Measurements from ENCODE around the gene AFF1. TPM values are rescaled to one million over a fixed set of nuclear protein-coding genes. Genes with fewer than 3 reads are reported as not detected.

The AFF1 gene
- total RNA-seq, 1 experiment from 2014 or later, result 23.9 TPM

DNA sequence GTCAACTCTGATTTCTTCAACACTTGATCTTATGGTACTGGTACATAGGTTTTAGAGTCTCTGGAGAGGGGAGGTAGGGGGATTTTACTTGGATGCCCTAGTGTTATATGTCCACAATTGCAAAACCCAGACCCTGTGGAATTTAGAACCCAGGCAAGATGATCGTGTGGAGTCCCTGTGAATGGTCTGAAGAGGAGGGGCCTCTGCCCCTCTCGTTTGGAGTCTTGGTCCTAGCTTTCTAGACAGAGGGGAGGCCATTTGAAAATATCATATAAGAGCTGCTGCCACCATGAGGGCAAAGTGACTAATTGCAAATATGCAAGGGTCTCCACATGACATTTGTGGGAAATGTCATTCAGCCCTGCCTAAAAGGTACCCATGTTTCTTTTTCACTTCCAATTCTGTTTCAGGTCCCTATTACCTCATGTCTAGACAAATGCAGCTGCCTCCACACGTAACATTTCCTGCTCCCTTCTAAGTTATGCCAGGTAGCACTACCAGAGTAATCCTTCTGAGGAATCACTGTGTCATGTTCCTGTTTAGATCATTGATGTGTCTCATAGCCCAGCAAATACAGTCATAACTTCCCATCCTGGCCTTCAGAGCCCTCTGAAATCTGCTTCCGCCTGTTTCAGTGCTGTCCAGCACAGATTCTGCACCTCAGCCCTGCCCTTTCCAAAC lies 158.8 kb downstream of the AFF1 start:
- DNase-seq (ENCODE audit: low read depth, low spot score) (peak; percentile 27), ATAC-seq (peak; percentile 85)
- in situ Hi-C loops (cut with HindIII; ENCODE audit: low pct_unique_long_range_greater_than_20kb, low sequenced_read_pairs), result no loop called here
- H3K27me3 ChIP-seq (ENCODE audit: control insufficient read depth, insufficient read depth, low read length), result no peaks in the 10 kb centered on the region
- intact Hi-C loops (cut with micrococcal nuclease; ENCODE audit: unreplicated experiment), result loop anchor here (2.0 kb wide), 1 partner anchor 171 kb away; no protein-coding TSS in a partner anchor
- H3K27ac ChIP-seq (ENCODE audit: low read length), result no peak overlapping the region
- H3K9me3 ChIP-seq (ENCODE audit: control insufficient read depth, insufficient read depth, low read depth, low read length), result no peaks in the 10 kb centered on the region
- POLR2A ChIA-PET, result no interaction called here
- H3K36me3 ChIP-seq (ENCODE audit: control insufficient read depth, insufficient read depth, low read length), result no peaks in the 10 kb centered on the region
- CTCF ChIA-PET, result interaction anchor here (1.0 to 1.8 kb wide), 2 partner anchors 86 to 171 kb away, joined by 3 to 6 read pairs; no protein-coding TSS in a partner anchor
- no TSS peak for BruUV-seq (replicated peaks)
- H3K4me1 ChIP-seq (ENCODE audit: control insufficient read depth, insufficient read depth, low read length), result peaks cover 3% of the 10 kb centered on the region; the same call in 1 of the 2 replicates
- no peak overlapping the region for H3K4me3 ChIP-seq (ENCODE audit: low read depth in 2 of 2, low read length in 2 of 2)
- TF ChIP-seq, protein P1, sequence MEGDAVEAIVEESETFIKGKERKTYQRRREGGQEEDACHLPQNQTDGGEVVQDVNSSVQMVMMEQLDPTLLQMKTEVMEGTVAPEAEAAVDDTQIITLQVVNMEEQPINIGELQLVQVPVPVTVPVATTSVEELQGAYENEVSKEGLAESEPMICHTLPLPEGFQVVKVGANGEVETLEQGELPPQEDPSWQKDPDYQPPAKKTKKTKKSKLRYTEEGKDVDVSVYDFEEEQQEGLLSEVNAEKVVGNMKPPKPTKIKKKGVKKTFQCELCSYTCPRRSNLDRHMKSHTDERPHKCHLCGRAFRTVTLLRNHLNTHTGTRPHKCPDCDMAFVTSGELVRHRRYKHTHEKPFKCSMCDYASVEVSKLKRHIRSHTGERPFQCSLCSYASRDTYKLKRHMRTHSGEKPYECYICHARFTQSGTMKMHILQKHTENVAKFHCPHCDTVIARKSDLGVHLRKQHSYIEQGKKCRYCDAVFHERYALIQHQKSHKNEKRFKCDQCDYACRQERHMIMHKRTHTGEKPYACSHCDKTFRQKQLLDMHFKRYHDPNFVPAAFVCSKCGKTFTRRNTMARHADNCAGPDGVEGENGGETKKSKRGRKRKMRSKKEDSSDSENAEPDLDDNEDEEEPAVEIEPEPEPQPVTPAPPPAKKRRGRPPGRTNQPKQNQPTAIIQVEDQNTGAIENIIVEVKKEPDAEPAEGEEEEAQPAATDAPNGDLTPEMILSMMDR (IDR thresholded peaks at IDR 0.05), result peak; percentile 74
- TF ChIP-seq TCF7L2 (IDR thresholded peaks at IDR 0.05; ENCODE audit: low read depth, low read length), result no peak

DNA sequence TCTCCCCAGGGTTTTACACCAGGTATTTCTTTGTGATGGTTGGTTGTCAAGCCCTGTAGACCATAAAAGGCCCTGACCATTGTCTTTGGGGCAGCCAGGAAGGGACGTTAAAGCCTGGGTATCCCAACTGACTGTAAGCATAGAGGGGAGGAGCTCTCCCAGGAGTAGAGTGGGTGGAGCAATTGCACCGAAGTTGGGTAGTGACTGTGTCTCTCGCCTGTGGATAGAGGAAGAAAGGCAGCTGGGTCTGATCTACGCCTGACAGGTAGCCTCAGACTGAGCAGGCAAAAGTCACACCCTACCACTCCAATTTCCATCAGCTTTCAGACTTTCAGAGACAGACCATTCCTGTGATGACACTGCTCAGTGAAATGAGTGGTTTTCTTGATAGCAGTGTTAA lies 162.3 kb downstream of the AFF1 start:
- POLR2A ChIA-PET, result no interaction called here

DNA sequence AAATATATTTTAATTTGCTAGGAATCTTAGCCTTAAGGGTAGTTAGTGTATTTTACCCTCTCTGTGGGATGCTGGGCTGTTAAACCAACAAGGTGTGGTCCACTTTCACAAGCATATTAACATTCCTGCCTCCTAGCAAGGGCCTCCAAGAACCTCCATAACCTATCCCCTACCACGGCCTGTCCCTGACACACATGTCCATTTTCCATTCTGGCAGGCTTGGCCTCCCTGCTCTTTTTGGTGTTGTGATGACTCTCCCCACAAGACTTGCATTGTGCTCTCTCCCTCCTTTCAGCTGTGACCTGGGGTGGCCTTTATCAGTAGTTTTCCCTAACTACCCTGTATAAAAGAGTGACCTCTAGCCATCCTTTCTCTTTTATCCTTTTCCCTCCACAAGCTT lies 165.4 kb downstream of the AFF1 start:
- peaks cover 4% of the 10 kb centered on the region; the same call in 1 of the 2 replicates for H3K4me1 ChIP-seq (ENCODE audit: control insufficient read depth, insufficient read depth, low read length)
- in situ Hi-C loops (cut with HindIII; ENCODE audit: low pct_unique_long_range_greater_than_20kb, low sequenced_read_pairs) (no loop called here), intact Hi-C loops (cut with micrococcal nuclease; ENCODE audit: unreplicated experiment) (no loop called here)
- H3K27me3 ChIP-seq (ENCODE audit: control insufficient read depth, insufficient read depth, low read length), result no peaks in the 10 kb centered on the region
- H3K9me3 ChIP-seq (ENCODE audit: control insufficient read depth, insufficient read depth, low read depth, low read length), result no peaks in the 10 kb centered on the region
- ChIA-PET CTCF (no interaction called here), POLR2A (no interaction called here)
- H3K27ac ChIP-seq (ENCODE audit: low read length), result no peak overlapping the region
- no peak for ATAC-seq
- no peak for DNase-seq (ENCODE audit: low read depth, low spot score)
- TF ChIP-seq, protein P2, sequence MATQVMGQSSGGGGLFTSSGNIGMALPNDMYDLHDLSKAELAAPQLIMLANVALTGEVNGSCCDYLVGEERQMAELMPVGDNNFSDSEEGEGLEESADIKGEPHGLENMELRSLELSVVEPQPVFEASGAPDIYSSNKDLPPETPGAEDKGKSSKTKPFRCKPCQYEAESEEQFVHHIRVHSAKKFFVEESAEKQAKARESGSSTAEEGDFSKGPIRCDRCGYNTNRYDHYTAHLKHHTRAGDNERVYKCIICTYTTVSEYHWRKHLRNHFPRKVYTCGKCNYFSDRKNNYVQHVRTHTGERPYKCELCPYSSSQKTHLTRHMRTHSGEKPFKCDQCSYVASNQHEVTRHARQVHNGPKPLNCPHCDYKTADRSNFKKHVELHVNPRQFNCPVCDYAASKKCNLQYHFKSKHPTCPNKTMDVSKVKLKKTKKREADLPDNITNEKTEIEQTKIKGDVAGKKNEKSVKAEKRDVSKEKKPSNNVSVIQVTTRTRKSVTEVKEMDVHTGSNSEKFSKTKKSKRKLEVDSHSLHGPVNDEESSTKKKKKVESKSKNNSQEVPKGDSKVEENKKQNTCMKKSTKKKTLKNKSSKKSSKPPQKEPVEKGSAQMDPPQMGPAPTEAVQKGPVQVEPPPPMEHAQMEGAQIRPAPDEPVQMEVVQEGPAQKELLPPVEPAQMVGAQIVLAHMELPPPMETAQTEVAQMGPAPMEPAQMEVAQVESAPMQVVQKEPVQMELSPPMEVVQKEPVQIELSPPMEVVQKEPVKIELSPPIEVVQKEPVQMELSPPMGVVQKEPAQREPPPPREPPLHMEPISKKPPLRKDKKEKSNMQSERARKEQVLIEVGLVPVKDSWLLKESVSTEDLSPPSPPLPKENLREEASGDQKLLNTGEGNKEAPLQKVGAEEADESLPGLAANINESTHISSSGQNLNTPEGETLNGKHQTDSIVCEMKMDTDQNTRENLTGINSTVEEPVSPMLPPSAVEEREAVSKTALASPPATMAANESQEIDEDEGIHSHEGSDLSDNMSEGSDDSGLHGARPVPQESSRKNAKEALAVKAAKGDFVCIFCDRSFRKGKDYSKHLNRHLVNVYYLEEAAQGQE (IDR thresholded peaks at IDR 0.05; ENCODE audit: insufficient read depth in 1 of 2, low read depth in 2 of 2, low read length in 1 of 2), result no peak
- no peaks in the 10 kb centered on the region for H3K36me3 ChIP-seq (ENCODE audit: control insufficient read depth, insufficient read depth, low read length)
- BruUV-seq (replicated peaks), result no TSS peak
- H3K4me3 ChIP-seq (ENCODE audit: low read depth in 2 of 2, low read length in 2 of 2), result no peak overlapping the region

More for the DNA sequence above, 162.3 kb downstream of the AFF1 start:
- in situ Hi-C loops (cut with HindIII; ENCODE audit: low pct_unique_long_range_greater_than_20kb, low sequenced_read_pairs), result no loop called here
- Histone ChIP-seq H3K4me3 (ENCODE audit: low read depth in 2 of 2, low read length in 2 of 2) (no peak overlapping the region), H3K4me1 (ENCODE audit: control insufficient read depth, insufficient read depth, low read length) (peaks cover 3% of the 10 kb centered on the region; the same call in 1 of the 2 replicates), H3K36me3 (ENCODE audit: control insufficient read depth, insufficient read depth, low read length) (no peaks in the 10 kb centered on the region), H3K27me3 (ENCODE audit: control insufficient read depth, insufficient read depth, low read length) (no peaks in the 10 kb centered on the region), H3K27ac (ENCODE audit: low read length) (no peak overlapping the region), H3K9me3 (ENCODE audit: control insufficient read depth, insufficient read depth, low read depth, low read length) (no peaks in the 10 kb centered on the region)
- BruUV-seq (replicated peaks), result no TSS peak
- CTCF ChIA-PET, result no interaction called here
- TF ChIP-seq SIN3A (IDR thresholded peaks at IDR 0.05; ENCODE audit: borderline replicate concordance, insufficient read depth, low read depth, low read length) (no peak), TCF7L2 (IDR thresholded peaks at IDR 0.05; ENCODE audit: low read depth, low read length) (no peak)
- intact Hi-C loops (cut with micrococcal nuclease; ENCODE audit: unreplicated experiment), result no loop called here
- DNase-seq (ENCODE audit: low read depth, low spot score) (no peak), ATAC-seq (no peak)

Measured in Panc1 (cell line).